OCI-LY7 (cell line): ENCODE measurements around the gene TRAPPC12. TPM values are rescaled to one million over a fixed set of nuclear protein-coding genes. Genes with fewer than 3 reads are reported as not detected.

ENCODE experiments used
- BruUV-seq: library from RNA; stranded (reverse); fragments of 400-500 nt; replicated peaks from 2 replicates; lab custom pipeline; 2021; lab: Mats Ljungman, UMichigan
- CTCF ChIA-PET: fragments of 300-600 bp; sonication (Branson Sonifier 250); formaldehyde crosslinking; loops from one replicate; lab custom pipeline; 2022; ENCODE audit warnings: antibody characterized with exemption; ENCODE audit not compliant: unreplicated experiment; lab: Charles Lee
- POLR2A ChIA-PET: fragments of 300-600 bp; sonication (Branson Sonifier 250); formaldehyde crosslinking; loops from one replicate; lab custom pipeline; 2022; ENCODE audit warnings: antibody characterized with exemption; lab: Charles Lee
- DNase-seq: peaks from one replicate; pipeline ENCODE4 v3.0.0-alpha.2; 2015; ENCODE audit warnings: low spot score
- H2AFZ ChIP-seq: fragments of 200-600 bp; sonication (generic), shearing (Covaris generic); 2 replicates; pipeline ENCODE4 v1.6.1; 2014; ENCODE audit warnings: mild to moderate bottlenecking, antibody characterized with exemption, low read length, moderate library complexity
- H3K27ac ChIP-seq: fragments of 200-600 bp; sonication (generic); 2 replicates; pipeline ENCODE4 v1.5.1; 2014; ENCODE audit warnings: mixed run types, low read depth, mild to moderate bottlenecking, moderate library complexity, low read length, inconsistent platforms; ENCODE audit not compliant: poor library complexity, severe bottlenecking
- H3K36me3 ChIP-seq: fragments of 200-600 bp; sonication (generic); 2 replicates; pipeline ENCODE4 v1.6.1; 2014; ENCODE audit warnings: mild to moderate bottlenecking, antibody characterized with exemption, low read length, moderate library complexity, mixed read lengths; ENCODE audit not compliant: insufficient read depth
- H3K4me1 ChIP-seq: fragments of 200-600 bp; sonication (generic); 2 replicates; pipeline ENCODE4 v1.5.1; 2014; ENCODE audit warnings: mild to moderate bottlenecking, low read length; ENCODE audit not compliant: insufficient read depth, poor library complexity, severe bottlenecking
- H3K4me2 ChIP-seq: fragments of 200-600 bp; sonication (generic); 2 replicates; pipeline ENCODE4 v1.6.1; 2014; ENCODE audit warnings: mild to moderate bottlenecking, low read length
- H3K4me3 ChIP-seq: fragments of 200-600 bp; sonication (generic); 2 replicates; pipeline ENCODE4 v1.5.1; 2014; ENCODE audit warnings: mild to moderate bottlenecking, low read depth, low read length; ENCODE audit not compliant: poor library complexity, severe bottlenecking
- H3K79me2 ChIP-seq: fragments of 200-600 bp; sonication (generic); 2 replicates; pipeline ENCODE4 v1.6.1; 2016; ENCODE audit warnings: low read depth, mild to moderate bottlenecking, low read length, moderate library complexity, mixed read lengths; ENCODE audit not compliant: insufficient read depth
- H3K9me2 ChIP-seq: fragments of 200-600 bp; sonication (generic); 2 replicates; pipeline ENCODE4 v1.6.1; 2016; ENCODE audit warnings: mild to moderate bottlenecking, low read length, mixed read lengths; ENCODE audit not compliant: insufficient read depth
- H3K9me3 ChIP-seq: fragments of 200-600 bp; sonication (generic); 2 replicates; pipeline ENCODE4 v1.6.1; 2014; ENCODE audit warnings: mild to moderate bottlenecking, mixed run types, low read length, mixed read lengths
- H4K20me1 ChIP-seq: fragments of 200-600 bp; sonication (generic); 2 replicates; pipeline ENCODE4 v1.6.1; 2014; ENCODE audit warnings: mild to moderate bottlenecking, antibody characterized with exemption, low read length, moderate library complexity, mixed read lengths; ENCODE audit not compliant: insufficient read depth
- CTCF ChIP-seq: fragments of 200-600 bp; sonication (generic); conservative IDR thresholded peaks from 2 replicates; pipeline ENCODE4 v1.5.1; 2014; ENCODE audit warnings: mild to moderate bottlenecking, antibody characterized with exemption, low read length, moderate library complexity, mixed read lengths
- EZH2phosphoT487 ChIP-seq: fragments of 200-600 bp; sonication (generic); IDR thresholded peaks from 2 replicates; pipeline ENCODE4 v1.6.1; 2018; ENCODE audit warnings: low read depth, borderline replicate concordance, mild to moderate bottlenecking, mixed run types, antibody characterized with exemption, low read length, moderate library complexity, mixed read lengths
- intact Hi-C: fragments of 100-400 bp; cut with micrococcal nuclease; formaldehyde crosslinking; loops from one replicate; pipeline ENCODE4 v1.10.0; 2022; ENCODE audit not compliant: unreplicated experiment
- total RNA-seq, 2 experiments: library from RNA; depleted of rRNA in 1 of 2; stranded (reverse); fragments of >200 nt in 1 of 2; shearing (Covaris generic) in 1 of 2; gene quantifications; 2 replicates each; pipeline ENCODE4 v1.2.3, GENCODE V29; 2014 to 2022

TRAPPC12 gene
- total RNA-seq, 2 experiments from 2014 or later = 85.2 to 91.6 TPM

- no TSS peak for BruUV-seq
- no peaks in the 10 kb centered on the region for H3K9me2 ChIP-seq
- intact Hi-C loops = no loop called here
- H3K4me3 ChIP-seq = no peak overlapping the region
- H3K27ac ChIP-seq = no peak overlapping the region
- POLR2A ChIA-PET = interaction anchor here (0.6 kb wide), 1 partner anchor 191 kb away, joined by 3 read pairs; no protein-coding TSS in a partner anchor
- no peak for DNase-seq
- H3K4me2 ChIP-seq = no peak overlapping the region
- H2AFZ ChIP-seq = no peak overlapping the region
- TF ChIP-seq CTCF = no peak
- TF ChIP-seq EZH2phosphoT487 = no peak
- H4K20me1 ChIP-seq = no peaks in the 10 kb centered on the region
- CTCF ChIA-PET = no interaction called here
- H3K9me3 ChIP-seq = no peaks in the 10 kb centered on the region
- H3K79me2 ChIP-seq = peaks cover 13% of the 10 kb centered on the region; the same call in 1 of the 2 replicates
- H3K4me1 ChIP-seq = no peaks in the 10 kb centered on the region
- peaks cover 68% of the 10 kb centered on the region for H3K36me3 ChIP-seq
Observed at GRCh38 chr2:3387644-3388411, 8.3 kb downstream of the TRAPPC12 start.

DNA sequence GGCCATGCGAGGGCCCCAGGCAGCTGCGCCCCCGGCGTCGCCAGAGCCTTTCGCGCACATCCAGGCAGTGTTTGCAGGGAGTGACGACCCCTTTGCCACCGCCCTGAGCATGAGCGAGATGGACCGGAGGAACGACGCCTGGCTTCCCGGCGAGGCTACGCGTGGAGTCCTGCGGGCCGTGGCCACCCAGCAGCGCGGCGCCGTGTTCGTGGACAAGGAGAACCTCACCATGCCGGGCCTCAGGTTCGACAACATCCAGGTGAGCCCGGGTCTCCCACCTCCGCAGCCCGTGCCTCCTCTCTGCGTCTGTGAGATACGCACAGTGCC is 8.9 kb downstream of the TRAPPC12 start:
- no peak overlapping the region for H3K4me2 ChIP-seq
- peaks cover 70% of the 10 kb centered on the region for H3K36me3 ChIP-seq
- BruUV-seq = no TSS peak
- POLR2A ChIA-PET = no interaction called here
- CTCF ChIA-PET = no interaction called here
- H3K79me2 ChIP-seq = peaks cover 13% of the 10 kb centered on the region; the same call in 1 of the 2 replicates
- no peaks in the 10 kb centered on the region for H4K20me1 ChIP-seq
- TF ChIP-seq CTCF (no peak), EZH2phosphoT487 (no peak)
- H3K27ac ChIP-seq = no peak overlapping the region
- H3K4me1 ChIP-seq = no peaks in the 10 kb centered on the region
- no peaks in the 10 kb centered on the region for H3K9me2 ChIP-seq
- intact Hi-C loops = no loop called here
- no peak overlapping the region for H2AFZ ChIP-seq
- no peak overlapping the region for H3K4me3 ChIP-seq
- no peak for DNase-seq
- H3K9me3 ChIP-seq = no peaks in the 10 kb centered on the region

DNA sequence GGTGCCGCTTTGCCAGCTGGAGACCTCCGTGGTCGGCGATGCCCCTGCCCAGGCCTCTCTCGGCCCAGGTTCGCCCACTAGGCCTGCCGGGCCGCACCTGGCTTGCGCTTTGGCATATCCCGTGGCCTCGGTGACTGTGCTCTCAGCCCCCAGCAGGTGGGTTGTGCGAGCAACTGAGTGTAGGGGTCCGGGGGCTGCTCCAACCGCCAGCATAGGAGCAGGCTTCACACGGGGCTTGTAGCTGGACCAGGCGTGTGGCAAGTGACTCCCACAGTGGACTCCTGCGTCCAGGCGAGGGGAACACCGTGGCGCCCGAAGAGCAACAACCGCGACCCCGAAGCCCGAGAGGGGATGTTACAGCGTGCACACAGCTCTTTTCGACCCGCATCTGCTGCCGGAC is 9.7 kb downstream of the TRAPPC12 start:
- CTCF ChIA-PET = no interaction called here
- Histone ChIP-seq H3K27ac (no peak overlapping the region), H4K20me1 (no peaks in the 10 kb centered on the region), H3K4me2 (no peak overlapping the region), H2AFZ (no peak overlapping the region), H3K79me2 (peaks cover 11% of the 10 kb centered on the region; the same call in 1 of the 2 replicates), H3K9me2 (no peaks in the 10 kb centered on the region), H3K36me3 (peaks cover 74% of the 10 kb centered on the region), H3K9me3 (no peaks in the 10 kb centered on the region), H3K4me1 (no peaks in the 10 kb centered on the region), H3K4me3 (no peak overlapping the region)
- TF ChIP-seq EZH2phosphoT487 (no peak), CTCF (no peak)
- POLR2A ChIA-PET = no interaction called here
- no TSS peak for BruUV-seq
- intact Hi-C loops = no loop called here
- no peak for DNase-seq
